GM12864 (cell line): ENCODE data around the gene UGT1A4.

Source experiments
- DNase-seq: peaks from one replicate; pipeline ENCODE4 v3.0.0-alpha.2; 2011; ENCODE audit warnings: low read depth
- H3K4me3 ChIP-seq: 2 replicates; pipeline ENCODE4 v1.5.1; 2011; ENCODE audit warnings: mild to moderate bottlenecking, low read depth, low read length, control low read depth
- TF ChIP-seq, protein P1 (sequence below): IDR thresholded peaks from 2 replicates; pipeline ENCODE4 v1.5.1; 2011; ENCODE audit warnings: low read depth, mild to moderate bottlenecking, moderate library complexity, low read length, control low read depth, inconsistent platforms; ENCODE audit errors: missing control alignments

The UGT1A4 gene

DNA sequence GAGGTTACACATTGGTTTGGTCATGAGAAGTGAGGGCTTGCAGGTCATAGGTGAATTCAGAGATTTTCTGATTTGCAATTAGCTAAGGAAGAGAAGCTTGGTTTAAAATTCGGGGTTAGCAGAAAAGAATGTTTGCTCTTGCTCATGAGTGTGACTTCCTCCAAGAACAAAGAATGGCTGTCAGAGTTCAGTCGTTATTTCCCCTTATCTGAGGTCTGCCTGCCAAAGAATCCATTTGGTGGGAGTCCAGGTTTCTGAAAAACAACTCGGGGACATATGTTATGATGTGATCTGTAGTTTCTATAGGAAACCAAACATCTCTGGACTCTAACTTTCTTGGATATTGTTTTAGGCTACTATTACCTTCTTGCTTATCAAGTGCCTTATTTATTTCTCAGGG is 29.0 kb upstream of the UGT1A4 start:
- DNase-seq = no peak
- TF ChIP-seq, protein P1, sequence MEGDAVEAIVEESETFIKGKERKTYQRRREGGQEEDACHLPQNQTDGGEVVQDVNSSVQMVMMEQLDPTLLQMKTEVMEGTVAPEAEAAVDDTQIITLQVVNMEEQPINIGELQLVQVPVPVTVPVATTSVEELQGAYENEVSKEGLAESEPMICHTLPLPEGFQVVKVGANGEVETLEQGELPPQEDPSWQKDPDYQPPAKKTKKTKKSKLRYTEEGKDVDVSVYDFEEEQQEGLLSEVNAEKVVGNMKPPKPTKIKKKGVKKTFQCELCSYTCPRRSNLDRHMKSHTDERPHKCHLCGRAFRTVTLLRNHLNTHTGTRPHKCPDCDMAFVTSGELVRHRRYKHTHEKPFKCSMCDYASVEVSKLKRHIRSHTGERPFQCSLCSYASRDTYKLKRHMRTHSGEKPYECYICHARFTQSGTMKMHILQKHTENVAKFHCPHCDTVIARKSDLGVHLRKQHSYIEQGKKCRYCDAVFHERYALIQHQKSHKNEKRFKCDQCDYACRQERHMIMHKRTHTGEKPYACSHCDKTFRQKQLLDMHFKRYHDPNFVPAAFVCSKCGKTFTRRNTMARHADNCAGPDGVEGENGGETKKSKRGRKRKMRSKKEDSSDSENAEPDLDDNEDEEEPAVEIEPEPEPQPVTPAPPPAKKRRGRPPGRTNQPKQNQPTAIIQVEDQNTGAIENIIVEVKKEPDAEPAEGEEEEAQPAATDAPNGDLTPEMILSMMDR = no peak
- H3K4me3 ChIP-seq = no peak overlapping the region

DNA sequence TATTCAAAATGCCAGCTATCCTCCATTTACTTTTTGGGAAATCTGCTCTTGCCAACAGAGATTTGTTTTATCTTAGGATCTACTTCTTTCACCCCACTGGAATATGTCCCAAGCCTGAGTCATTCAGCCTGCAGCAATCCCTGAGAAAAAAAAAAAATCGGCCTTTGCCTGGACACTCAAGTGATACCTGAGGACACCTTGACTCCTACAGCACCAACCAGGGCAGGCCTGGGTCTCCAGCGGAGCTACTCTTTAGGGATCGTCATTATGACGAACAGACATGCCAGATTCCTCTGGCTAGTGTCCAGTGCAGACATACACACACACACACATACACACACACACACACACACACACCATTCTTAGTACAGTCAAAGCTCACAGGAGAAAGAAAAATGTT is 28.1 kb upstream of the UGT1A4 start:
- no peak for DNase-seq
- TF ChIP-seq, protein P1 = no peak
- H3K4me3 ChIP-seq = no peak overlapping the region

DNA sequence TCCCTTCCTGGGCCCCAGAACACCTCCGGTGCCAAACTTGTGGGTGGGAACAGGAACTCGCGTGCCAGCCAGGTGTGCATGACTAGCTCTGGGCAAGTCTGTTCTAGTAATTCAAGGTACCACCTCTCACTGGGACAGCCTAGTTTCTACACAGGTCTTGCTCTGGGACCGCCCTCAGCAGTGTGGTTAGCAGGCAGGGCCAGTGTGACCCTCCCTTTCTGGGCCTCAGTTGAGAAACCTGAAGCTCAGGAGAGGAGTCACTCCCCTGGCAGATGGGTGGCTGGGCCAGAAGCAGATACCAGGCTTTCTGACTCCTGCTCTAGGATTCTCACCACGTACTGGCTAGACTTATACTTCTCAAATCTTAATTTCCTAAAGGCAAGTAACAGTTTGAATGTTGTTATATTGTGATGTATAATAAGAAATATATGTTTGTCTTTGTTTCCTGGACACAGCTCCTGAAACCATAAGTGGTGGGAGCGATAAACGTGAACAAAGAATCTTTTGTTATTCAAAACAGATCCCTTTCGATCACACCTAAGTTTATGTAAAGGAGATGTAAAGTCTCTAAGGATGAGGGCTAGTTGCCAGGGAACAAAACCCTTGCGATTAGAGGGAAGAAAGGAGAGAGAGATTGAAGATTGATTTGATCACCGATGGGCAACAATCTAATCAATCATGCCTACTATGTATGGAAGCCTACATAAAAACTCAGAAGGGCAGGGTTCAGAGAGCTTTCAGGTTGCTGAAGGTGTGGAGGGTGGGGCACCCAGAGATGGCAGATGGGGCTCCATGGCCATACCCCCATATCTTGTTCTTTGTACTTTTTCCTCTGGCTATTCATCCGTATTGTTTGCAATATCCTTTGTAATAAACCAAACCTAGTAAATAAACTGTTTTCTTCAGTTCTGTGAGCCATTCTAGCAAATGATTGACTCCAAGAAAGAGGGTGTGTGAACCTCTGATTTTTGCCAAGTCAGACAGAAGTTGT is 26.8 kb upstream of the UGT1A4 start:
- no peak for DNase-seq
- TF ChIP-seq, protein P1 = no peak
- H3K4me3 ChIP-seq = no peak overlapping the region

DNA sequence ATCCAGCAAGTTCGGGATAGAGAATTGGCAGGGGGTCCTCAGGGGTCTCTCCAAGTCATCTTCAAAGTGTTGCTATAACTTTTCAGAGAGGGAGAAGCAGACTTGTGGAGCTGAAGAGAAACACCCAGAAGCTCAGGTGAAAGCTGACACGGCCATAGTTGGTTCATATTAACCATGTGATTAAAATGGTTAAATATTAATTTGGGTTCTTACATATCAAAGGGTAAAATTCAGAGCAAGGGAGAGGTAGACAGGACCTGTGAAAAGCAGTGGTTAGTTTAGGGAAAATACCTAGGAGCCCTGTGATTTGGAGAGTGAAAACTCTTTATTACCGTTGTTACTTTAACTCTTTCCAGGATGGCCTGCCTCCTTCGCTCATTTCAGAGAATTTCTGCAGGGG is 25.9 kb upstream of the UGT1A4 start, which contains the start of gene UGT1A6:
UGT1A6 (plus strand) TSS at position 243 of the 400 bp plus-strand sequence; CDS start at position 358, 115 bp downstream.
- no peak for DNase-seq
- TF ChIP-seq, protein P1 = no peak
- no peak within 1 kb of the TSS for H3K4me3 ChIP-seq

DNA sequence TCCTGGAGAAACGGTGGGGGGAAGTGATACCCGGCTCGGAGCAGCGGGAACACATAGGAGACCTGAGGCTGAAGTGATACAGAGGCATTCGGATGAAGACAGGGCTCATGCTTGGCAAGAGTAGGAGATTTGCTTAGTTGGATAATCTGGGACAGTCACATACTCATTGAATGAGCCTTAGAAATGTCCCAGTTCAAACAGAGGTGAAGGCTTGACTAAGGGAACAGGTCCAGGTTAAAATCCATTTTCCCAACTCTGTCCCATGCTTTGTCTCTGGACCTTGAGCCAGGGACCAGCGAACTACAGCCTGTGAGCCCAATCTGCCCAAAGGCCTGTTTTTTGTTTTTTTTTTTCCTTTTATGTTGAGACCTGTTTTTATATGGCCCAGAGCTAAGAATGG is 24.6 kb upstream of the UGT1A4 start:
- H3K4me3 ChIP-seq = no peak overlapping the region
- DNase-seq = no peak
- TF ChIP-seq, protein P1 = no peak

DNA sequence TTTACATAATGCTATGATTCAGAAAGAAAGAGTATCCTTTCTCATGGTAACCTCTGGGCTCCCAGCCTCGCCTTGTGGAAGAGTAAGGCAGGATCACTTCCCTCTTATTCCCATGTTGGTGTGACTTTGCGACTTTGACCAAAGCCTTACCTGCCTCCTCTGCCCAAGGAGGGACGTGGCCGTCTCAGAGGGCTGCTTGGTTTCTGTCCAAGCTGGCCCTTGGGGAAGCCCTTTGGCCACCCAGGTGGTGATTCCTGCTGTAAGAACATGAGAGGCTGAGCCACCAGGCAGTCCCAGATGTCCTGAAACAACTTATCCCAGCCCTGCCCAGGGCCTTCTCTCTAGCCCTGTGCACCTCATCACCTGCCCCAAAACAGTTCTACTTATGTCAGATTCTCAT is 19.8 kb upstream of the UGT1A4 start:
- TF ChIP-seq, protein P1 = no peak
- DNase-seq = no peak
- no peak overlapping the region for H3K4me3 ChIP-seq
